Mucosa of descending colon (tissue), 3 donors: ENCODE results near the gene FBP2. TPM values are rescaled to one million over a fixed set of nuclear protein-coding genes. Genes with fewer than 3 reads are reported as not detected.

Experiments used
- ATAC-seq: fragments of 200-7000 bp; cut with Tn5 transposase; one replicate; pipeline ENCODE4 v1.9.1; 2020; ENCODE audit warnings: mild to moderate bottlenecking, moderate library complexity
- DNase-seq, 3 donors: peaks; one replicate each; pipeline ENCODE4 v3.0.0-alpha.2; 2020
- H3K36me3 ChIP-seq: fragments of 200-600 bp; one replicate; pipeline ENCODE4 v1.8.0; 2021; ENCODE audit warnings: low read depth, mild to moderate bottlenecking
- H3K4me1 ChIP-seq: fragments of 200-600 bp; one replicate; pipeline ENCODE4 v1.8.0; 2021; ENCODE audit warnings: low read depth, mild to moderate bottlenecking
- H3K4me3 ChIP-seq: fragments of 200-600 bp; one replicate; pipeline ENCODE4 v1.8.0; 2021; ENCODE audit warnings: mild to moderate bottlenecking
- H3K9me3 ChIP-seq: fragments of 200-600 bp; one replicate; pipeline ENCODE4 v1.8.0; 2021; ENCODE audit warnings: mild to moderate bottlenecking
- CTCF ChIP-seq: fragments of 200-600 bp; IDR thresholded peaks from one replicate; pipeline ENCODE4 v1.8.0; 2022; ENCODE audit warnings: antibody characterized with exemption, mild to moderate bottlenecking
- intact Hi-C, 2 donors: fragments of 100-400 bp; cut with DNase I in 1 of 2; cut with micrococcal nuclease in 1 of 2; formaldehyde crosslinking; loops; one replicate each; pipeline versions ENCODE4 v1.11.0 to v1.11.1; 2022; cut with DNase I, micrococcal nuclease
- total RNA-seq, 3 donors: library from RNA; stranded (reverse); fragmentation: NEBNext Ultra II Directional in 2 of 3; extraction: Animal tissue kit (Norgen Biotek cat#: 25700) in 2 of 3; gene quantifications; one replicate each; pipeline versions ENCODE4 v1.2.1 to v1.2.4, GENCODE V29; 2021 to 2023
- donor health status: DM: no; HTN: no; CAD: no; lungs with moderate emphysema.
- donor health status: DM: no; HTN: no; CAD: no.
- donor health status: DM: no; HTN: yes; CAD: no.

The FBP2 gene
- total RNA-seq, 3 donors from 2014 or later, result not detected

- ATAC-seq (no peak), DNase-seq (no peak)
- H3K36me3 ChIP-seq, result no peaks in the 10 kb centered on the region
- intact Hi-C loops, result no loop called here
- H3K4me3 ChIP-seq, result no peak overlapping the region
- H3K9me3 ChIP-seq, result no peaks in the 10 kb centered on the region
- H3K4me1 ChIP-seq, result no peaks in the 10 kb centered on the region
- no peak for TF ChIP-seq CTCF
Measured at GRCh38 chr9:94511955-94512265, 81.7 kb downstream of the FBP2 start.

- ATAC-seq, result no peak
- H3K4me3 ChIP-seq, result no peak overlapping the region
- H3K9me3 ChIP-seq, result no peaks in the 10 kb centered on the region
- no peaks in the 10 kb centered on the region for H3K36me3 ChIP-seq
- DNase-seq, result no peak
- no peak for TF ChIP-seq CTCF
- intact Hi-C loops, result no loop called here
- H3K4me1 ChIP-seq, result no peaks in the 10 kb centered on the region
Measured at GRCh38 chr9:94511134-94511954, 82.3 kb downstream of the FBP2 start.

Other genes with a start within 250 kb of the FBP2 start
- 1 to 10 TPM in 2 of 3 donors, under 1 TPM in 1; 0.60 to 2.2 (median 1.2) TPM for gene PCAT7, start 38.7 kb downstream of the FBP2 start, total RNA-seq
- gene FBP1, start 45.7 kb upstream of the FBP2 start, total RNA-seq, result 10 to 100 TPM; 17.6 to 52.4 (median 48.6) TPM
- 100 to 1,000 TPM in 1 of 3 donors, 10 to 100 TPM in 2; 47.5 to 102 (median 57.8) TPM for gene AOPEP, start 132.9 kb upstream of the FBP2 start, total RNA-seq